GM18868 (cell line): ENCODE results near the gene PRR19.

Experiments
- ATAC-seq: cut with Tn5 transposase; IDR thresholded peaks from one replicate; pipeline ENCODE4 v1.9.1; 2021; ENCODE audit warnings: mild to moderate bottlenecking, moderate library complexity; ENCODE audit not compliant: unreplicated experiment

PRR19 gene

DNA sequence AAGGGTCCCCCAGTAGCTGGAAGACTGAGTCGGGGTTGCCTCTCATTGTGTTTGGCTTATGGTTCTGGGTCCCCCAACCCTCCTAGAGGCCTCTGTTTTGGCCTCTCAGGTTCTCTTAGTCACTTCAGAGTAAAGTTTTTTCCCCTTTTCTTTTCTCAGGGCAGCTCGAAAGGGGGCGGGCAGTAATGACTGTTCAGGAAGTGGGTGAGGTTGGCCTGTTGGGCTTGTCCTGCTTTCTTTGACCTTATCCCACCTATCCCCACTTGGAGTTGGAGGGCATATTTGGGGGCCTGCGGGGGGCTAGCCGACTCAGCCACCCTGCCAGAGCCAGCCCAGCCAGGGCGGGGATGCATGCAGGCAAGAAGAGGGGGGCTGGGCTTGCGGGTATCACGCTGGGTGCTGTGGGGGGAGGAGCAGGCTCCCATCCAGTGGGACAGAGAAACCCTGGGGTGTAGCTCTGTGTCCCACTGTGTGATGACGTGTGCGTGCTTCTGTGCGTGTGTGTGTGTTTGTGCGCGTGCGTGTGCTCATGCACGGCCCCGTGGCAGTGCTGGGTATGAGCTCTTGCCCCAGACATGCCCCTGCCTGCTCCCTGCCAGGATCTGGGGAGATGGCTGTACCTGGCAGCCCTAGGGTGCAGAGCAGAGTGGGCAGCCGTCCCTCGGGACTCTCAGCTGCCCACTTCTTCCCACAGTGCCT, 31.4 kb upstream of the PRR19 start:
- ATAC-seq = no peak

DNA sequence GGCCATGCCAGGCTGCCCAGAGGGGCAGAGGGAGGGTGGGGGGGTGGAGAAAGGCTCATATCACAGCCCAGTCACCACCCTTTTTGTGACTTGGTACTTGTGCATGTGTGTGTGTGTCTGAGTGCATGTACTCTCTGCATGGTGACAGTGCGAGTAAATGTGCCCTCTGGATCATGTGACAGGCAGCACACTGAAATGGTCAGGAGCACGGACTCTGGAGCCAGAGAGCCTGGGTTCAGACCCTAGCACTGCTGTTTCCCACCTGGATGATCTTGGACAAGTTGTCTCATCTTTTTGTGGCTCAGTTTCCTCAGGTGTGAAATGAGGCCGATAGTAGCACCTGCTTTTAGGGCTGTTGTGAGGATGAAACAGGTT, 30.9 kb upstream of the PRR19 start:
- no peak for ATAC-seq

DNA sequence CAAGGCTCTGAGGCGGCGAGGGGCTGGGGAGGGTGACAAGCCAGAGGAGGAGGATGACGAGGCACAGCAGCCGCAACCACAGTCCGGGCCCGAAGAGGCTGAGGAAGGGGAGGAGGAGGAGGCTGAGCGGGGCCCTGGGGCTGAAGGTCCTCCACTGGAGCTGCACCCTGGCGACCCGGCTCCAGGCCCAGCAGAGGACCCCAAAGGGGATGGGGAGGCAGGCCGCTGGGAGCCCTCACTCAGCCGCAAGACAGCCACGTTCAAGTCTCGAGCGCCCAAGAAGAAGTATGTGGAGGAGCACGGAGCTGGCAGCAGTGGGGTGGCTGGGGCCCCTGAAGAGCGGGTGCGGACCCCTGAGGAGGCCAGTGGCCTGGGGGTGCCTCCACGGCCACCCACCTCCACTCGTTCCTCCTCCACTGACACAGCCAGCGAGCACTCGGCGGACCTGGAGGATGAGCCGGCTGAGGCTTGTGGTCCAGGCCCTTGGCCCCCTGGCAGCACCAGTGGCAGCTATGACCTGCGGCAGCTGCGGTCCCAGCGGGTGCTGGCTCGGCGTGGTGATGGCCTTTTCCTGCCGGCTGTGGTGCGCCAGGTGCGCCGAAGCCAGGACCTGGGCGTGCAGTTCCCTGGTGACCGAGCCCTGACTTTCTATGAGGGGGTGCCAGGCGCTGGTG, 29.9 kb upstream of the PRR19 start:
- ATAC-seq = no peak

DNA sequence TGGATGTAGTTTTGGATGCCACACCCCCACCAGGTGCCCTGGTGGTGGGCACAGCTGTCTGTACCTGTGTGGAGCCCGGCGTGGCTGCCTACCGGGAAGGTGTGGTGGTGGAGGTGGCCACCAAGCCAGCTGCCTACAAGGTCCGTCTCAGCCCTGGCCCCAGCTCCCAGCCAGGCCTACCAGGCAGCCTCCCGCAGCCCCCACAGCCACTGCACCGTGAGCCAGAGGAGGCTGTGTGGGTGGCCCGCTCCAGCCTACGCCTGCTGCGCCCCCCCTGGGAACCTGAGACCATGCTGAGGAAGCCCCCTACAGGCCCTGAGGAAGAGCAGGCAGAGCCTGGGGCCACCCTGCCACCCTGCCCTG, 29.4 kb upstream of the PRR19 start:
- ATAC-seq = no peak

DNA sequence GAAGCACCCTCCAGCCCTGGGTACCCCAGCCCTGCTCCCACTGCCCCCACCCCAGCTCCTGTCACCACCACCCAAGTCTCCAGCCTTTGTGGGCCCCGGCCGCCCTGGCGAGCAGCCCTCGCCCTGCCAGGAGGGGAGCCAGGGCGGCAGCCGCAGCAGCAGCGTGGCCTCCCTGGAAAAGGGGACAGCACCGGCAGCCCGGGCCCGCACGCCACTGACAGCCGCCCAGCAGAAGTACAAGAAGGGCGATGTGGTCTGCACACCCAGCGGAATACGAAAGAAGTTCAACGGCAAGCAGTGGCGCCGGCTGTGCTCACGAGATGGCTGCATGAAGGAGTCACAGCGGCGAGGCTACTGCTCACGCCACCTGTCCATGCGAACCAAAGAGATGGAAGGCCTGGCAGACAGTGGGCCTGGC, 28.9 kb upstream of the PRR19 start:
- no peak for ATAC-seq

DNA sequence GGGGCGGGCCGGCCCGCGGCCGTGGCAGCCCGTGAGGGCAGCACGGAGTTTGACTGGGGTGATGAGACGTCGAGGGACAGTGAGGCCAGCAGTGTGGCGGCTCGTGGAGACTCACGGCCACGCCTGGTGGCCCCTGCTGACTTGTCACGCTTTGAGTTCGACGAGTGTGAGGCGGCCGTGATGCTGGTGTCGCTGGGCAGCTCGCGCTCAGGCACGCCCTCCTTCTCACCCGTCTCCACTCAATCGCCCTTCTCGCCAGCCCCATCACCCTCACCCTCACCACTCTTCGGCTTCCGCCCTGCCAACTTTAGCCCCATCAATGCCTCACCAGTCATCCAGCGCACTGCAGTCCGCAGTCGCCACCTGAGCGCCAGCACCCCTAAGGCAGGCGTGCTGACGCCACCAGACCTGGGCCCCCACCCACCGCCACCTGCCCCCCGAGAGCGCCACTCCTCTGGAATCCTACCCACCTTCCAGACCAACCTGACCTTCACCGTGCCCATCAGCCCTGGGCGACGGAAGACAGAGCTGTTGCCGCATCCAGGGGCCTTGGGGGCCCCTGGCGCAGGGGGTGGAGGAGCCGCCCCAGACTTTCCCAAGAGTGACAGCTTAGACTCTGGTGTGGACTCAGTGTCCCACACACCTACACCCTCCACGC, 28.4 kb upstream of the PRR19 start:
- no peak for ATAC-seq

DNA sequence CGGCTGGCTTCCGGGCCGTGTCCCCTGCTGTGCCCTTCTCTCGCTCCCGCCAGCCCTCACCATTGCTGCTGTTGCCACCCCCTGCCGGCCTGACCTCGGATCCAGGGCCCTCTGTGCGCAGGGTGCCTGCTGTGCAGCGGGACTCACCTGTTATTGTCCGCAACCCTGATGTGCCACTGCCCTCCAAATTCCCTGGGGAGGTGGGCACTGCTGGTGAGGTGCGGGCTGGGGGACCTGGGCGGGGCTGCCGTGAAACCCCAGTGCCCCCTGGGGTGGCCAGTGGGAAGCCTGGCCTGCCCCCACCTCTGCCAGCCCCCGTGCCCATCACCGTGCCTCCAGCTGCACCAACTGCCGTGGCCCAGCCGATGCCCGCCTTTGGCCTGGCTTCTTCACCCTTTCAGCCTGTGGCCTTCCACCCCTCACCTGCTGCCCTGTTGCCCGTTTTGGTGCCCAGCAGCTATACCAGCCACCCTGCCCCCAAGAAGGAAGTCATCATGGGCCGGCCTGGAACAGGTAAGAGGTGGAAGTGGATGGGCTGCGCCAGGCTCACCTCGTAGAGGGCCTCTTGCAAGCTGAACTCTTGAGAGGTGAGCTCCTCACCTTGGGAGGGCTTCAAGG, 27.8 kb upstream of the PRR19 start:
- ATAC-seq = no peak

DNA sequence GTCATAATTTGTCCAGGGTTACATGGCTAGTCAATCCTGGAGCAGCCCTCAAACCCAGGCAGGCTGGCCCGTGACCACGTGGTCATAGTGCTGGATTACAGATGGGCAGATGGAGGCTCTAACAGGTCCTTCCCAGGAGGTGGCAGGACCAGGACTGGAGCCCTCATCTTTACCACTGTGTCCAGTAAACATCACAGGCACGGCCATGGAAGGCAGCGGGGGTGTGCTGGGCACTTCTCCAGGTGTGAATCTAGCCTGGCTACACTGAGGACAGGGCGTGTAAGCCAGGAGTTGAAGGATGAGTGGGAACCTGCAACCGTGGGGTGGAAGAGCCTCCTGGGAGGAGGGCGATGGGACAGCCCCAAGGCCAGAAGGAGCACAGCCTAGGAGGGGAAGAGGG, 26.8 kb upstream of the PRR19 start:
- no peak for ATAC-seq

DNA sequence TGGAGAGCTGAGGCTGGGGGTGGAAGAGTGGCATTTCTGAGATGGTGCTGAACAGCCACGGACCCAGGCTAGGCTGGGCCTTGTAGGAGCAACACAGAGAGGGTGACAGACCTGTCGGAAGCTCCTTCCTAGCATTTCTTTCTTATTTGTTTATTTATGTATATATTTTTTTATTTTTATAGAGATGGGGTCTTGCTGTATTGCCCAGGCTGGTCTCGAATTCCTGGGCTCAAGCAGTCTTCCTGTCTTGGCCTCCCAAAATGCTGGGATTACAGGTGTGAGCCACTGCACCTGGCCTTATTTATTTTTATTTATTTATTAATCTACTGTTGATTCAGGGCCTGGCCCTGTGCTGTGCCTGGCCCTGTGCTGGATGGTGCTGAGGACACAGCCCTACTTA, 26.4 kb upstream of the PRR19 start:
- ATAC-seq = no peak

DNA sequence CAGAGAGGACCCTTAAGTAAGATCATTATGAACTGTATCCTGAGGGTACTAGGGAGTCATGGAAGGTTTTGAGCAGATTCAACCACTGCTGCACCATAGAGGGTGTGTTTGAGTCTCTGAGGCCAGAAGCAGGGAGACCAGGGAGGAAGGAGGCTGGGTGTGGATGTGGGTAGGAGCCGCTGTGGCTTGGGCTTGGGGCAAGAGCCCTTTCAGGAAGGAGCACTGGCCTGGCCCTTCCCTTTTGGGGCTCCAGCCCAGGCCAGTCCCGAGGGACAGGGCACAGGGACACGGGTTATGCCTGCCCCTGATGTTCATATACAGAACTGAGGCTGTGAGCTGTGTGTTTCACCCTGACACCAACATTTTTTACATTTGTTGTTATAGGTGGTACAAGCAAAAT, 25.6 kb upstream of the PRR19 start:
- no peak for ATAC-seq

DNA sequence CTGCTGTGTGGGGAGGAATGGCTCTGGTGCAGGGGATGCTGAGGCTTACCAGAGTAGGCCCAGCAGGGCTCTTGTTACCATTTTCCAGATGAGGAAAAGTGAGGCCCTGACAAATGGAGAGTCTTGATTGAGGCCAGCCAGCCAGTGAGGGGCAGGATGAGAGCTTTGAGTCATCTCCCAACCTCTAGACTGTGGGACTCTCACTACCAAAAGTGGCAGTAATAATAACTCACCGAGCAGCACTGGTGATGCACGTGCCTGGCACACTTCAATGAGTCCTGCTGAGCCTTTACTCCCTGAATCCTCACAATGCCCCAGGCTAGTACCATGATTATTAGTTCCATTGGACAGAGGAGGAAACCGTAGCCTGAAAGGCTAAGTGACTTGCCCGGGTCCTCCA, 25.1 kb upstream of the PRR19 start:
- no peak for ATAC-seq

DNA sequence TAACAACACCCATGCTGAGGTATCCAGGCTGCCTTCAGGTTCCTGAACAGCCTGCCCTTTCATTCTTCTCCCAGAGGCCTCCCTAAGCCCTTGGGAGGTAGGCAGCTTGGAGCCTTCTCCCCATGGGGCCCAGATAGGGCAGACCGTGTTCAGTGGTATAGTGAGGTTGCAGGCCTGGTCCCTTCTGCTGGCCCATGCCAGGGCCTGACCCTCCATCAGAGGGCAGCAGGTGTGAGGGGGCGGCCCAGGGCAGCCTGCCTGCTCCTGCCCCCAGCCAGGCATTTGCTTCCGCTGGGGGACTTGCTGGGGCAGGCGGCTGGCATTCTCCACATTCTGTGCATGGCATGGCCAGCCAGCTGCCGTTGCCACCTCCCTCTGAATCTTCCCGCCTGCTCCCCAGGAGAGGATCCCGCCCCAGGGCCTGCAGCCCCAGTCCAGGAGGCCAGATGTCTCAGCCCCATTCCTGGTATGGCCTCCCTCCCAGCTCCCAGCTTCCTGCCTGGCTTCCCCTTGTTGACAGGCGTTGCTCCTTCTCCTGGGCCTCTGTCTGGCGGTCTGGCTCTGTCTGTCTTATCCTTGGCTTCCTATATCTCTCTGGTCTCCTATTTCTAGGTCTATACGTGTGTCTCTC, 24.0 kb upstream of the PRR19 start:
- ATAC-seq = no peak

DNA sequence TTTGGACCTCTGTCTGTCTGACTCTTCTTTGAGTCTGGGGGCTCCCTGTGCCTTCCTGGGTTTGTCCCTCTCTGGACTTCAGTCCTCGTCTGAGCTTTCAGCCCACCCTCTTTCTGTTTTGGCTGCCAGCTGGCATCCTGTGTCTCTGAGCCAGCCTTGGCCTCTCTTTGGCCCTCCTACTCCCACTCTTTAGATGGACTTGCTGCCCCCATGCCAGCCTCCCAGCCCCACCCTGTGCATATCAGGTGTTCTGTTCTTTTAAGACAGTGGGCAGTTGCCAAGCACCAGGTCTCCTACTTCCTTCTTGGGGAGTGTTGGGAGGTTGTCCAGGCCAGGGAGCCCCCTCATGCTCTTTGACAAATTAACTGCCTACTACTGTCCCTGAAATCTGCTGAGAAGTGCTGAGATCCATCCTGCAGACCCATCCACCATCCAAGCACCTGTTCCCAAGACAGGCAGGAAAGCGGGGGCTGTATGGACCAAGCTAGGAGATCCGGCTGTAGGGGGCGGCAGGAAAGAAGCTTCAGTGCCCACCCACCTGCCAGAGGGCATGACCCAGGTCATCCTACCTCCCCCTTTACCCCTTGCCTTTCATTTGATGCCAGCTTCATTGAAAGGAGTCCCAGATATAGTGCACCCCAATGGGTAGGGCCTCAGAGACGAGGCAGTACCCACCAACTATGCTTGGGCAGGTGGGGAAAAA, 23.3 kb upstream of the PRR19 start:
- no peak for ATAC-seq

DNA sequence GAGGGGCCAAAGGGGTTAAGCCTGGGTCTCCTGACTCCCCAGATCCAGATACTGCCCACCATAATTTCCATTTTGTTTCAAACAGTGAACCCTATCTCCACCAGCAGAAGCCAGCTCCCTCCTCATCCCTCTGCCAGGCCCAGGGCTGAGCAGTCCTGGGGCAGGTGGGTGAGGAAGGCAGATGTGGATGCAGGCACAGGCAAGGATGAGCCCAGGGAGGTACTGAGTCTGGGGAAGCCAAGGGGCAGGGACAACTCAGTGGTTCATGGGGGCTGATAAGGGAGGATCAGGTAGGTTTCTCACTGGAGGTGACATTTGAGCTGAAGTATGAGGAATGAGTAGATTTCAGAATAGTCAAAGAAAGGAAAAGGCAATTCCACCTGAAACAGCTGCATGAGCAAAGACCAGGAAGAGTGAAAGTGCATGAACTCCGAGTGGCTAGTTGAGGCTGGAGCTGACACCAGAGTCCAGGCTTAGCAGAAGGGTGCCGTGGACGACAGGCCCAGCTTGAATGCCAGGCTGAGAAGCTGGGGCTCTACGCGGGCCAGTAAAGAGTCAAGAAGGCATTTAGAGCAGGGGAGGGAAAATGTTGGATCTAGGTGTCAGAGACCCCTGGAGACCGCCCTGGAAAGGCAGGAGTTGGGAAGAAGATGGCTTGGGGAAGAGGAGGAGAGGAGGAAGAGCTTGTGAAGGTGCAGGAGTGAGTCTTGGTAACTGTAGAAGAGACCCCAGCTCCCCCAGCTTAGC, 22.6 kb upstream of the PRR19 start:
- ATAC-seq = no peak

DNA sequence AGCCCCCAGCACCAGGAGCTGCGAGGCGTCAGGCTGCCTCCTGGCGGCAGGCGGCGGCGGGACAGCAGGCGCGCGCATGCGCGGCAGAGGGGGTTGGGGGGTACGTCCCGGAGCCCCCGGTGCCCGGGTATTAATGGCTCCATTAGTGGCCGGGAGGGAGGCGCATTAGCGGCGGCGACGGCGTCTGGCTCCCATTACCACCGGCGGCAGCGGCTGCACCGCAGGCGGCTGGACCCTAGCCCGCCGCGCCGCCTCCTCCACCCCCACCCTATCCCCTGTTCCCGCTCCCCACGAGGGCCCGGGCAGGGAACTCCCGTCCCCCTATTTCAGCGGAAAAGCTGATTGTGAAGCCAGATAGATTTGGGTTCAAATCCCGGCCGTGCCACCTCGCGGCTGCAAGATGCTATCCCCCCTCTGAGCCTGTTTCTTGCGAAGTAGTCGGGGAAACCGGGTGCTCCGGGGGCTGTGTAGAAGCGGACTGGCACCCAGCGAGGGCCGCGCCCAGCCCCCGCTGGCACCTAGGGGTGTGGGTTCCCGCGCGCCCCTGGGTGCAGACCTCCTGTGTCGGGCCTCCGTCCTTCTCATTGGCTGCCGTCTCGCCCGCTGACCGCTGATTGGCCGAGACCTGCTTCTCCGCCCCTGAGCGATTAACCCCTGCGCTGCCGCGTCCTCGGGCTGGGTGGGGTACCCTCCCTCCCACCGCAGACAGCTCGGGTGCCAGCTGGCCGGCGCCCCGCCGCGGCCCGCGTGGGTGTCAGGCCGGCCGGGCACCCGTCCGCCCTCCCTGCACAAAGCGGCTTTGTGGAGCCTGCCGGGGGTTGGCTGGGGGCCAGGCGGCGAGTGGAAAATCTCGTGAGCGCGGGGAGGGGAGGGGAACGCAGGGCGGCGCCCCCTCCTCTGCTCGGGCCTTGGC, 21.8 kb upstream of the PRR19 start:
- ATAC-seq = peak; percentile 37

DNA sequence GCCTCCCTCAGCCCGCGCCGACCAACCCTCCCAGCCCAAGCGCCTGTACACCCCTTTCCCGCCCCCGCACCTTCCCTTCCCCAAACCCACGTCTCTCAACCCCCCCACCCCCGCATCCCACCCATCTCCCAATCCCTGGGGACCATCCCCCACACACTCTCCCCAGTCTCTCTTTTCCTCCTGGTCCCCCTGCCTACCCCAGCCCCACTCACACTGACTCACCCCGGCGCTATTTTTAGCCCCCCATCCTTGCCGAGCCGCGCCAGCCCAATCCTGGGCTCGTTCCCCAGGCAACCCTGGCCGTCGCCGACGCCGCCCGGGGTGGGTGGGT, 21.2 kb upstream of the PRR19 start:
- ATAC-seq = no peak

DNA sequence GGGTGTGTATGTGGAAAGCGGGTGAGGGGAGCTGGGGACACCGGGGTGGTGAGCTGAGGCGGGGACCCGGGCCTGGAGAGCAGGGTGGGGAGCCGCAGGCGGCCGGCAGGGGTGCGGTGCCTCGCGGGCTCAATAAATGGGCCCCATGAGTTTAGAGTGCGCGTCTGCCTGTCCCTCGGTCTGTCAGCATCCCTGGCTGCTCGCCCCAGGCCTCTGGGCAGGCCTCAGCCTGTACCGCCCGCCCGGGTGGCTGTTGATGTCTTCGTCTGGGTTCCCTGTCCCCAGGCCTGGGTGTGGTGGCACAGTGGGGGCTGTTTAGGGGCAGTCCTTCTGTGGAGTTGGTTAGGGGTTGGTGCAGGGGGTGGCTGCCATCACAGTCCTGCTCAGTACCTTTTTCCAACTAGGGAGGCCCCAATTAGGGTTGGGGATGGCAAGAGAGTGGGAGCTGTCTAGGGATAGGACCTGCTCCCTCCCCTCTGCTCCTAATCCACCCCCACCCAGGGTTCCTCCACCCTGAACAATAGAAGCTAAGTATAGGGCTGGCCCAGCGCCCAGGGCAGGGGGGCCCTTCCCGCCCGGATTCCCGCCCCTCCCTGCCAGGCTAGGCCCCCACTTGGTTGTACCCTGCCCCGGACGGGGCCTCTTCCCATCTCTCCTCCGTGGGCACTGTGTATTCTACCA, 20.6 kb upstream of the PRR19 start:
- no peak for ATAC-seq

DNA sequence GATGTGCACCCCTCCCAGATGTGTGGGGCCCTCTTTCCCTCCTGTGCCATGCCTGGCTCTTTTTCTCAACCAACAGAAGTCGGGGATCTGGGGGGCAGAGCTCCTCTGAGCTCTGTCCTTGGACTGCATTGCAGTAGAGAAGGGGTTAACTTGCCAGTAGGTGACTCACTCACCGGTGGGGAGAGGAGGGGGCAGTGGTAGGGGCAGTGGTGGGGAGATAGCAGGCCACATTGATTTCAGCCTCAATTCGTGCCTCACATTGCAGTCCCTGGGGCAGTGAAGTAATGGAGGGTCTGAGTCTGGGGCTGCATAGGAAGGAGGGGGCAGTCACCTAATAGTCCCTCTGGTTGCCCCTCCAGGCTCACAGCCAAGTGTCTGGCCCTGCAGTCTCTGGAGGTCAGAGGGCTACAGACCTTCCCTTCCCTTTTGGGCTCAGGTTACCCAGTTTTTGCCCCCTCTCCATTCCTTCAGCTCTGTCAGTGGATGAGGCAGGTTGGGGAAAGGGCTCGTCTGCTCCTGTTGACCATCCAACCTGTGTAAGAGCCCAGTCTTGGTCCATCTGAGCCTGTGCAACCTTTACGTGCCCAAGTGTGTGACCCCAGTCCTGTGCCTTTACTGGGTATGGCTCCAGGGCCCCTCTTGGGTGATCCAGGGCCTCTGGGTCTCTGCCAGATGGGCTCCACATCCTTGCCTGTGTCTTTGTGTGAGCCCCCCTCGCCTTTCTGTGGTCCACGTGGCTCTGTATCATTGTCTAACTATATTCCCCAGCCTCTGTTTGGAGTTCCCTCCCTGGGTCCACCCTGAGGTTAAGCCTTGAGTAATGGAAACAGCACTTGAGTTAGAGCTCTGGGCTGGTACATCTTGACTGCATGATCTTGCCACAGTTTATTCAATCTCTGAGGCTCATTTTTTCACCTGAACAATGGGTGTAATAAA, 19.8 kb upstream of the PRR19 start:
- ATAC-seq = no peak
